Trophoblast cell (in vitro differentiated cells and primary cell): ENCODE data around the gene PALLD.

ENCODE experiments used
- DNase-seq, 2 donors: peaks; one replicate each; pipeline ENCODE4 v3.0.0-alpha.2; 2016
- H2AFZ ChIP-seq: 2 replicates; pipeline ENCODE4 v1.6.1; 2013; ENCODE audit warnings: low read length, moderate library complexity, mild to moderate bottlenecking; ENCODE audit not compliant: insufficient read depth, poor library complexity
- H2AK5ac ChIP-seq: 2 replicates; pipeline ENCODE4 v1.6.1; 2013; ENCODE audit warnings: mild to moderate bottlenecking, low read length
- H2BK120ac ChIP-seq: 2 replicates; pipeline ENCODE4 v1.6.1; 2013; ENCODE audit warnings: low read length, mild to moderate bottlenecking, moderate library complexity; ENCODE audit not compliant: insufficient read depth, poor library complexity
- H2BK12ac ChIP-seq: 2 replicates; pipeline ENCODE4 v1.6.1; 2013; ENCODE audit warnings: mild to moderate bottlenecking, low read length, moderate library complexity
- H2BK5ac ChIP-seq: 2 replicates; pipeline ENCODE4 v1.6.1; 2013; ENCODE audit warnings: low read length, low read depth, moderate library complexity, mild to moderate bottlenecking; ENCODE audit not compliant: poor library complexity
- H3K14ac ChIP-seq: 2 replicates; pipeline ENCODE4 v1.6.1; 2013; ENCODE audit warnings: mild to moderate bottlenecking, low read length
- H3K18ac ChIP-seq: 2 replicates; pipeline ENCODE4 v1.6.1; 2013; ENCODE audit warnings: mild to moderate bottlenecking, low read length
- H3K23ac ChIP-seq: 2 replicates; pipeline ENCODE4 v1.6.1; 2013; ENCODE audit warnings: low read length
- H3K27ac ChIP-seq: 2 replicates; pipeline ENCODE4 v1.5.1; 2013; ENCODE audit warnings: low read depth, mild to moderate bottlenecking, inconsistent platforms, low read length, moderate library complexity
- H3K27me3 ChIP-seq: 2 replicates; pipeline ENCODE4 v1.6.1; 2013; ENCODE audit warnings: inconsistent platforms, mild to moderate bottlenecking, low read length, moderate library complexity; ENCODE audit not compliant: insufficient read depth
- H3K36me3 ChIP-seq, 2 experiments: 1 replicate in 1 of 2; 2 replicates in 1 of 2; pipeline ENCODE4 v1.6.1; 2013; ENCODE audit warnings: low read length in 2 of 2, mild to moderate bottlenecking in 2 of 2, moderate library complexity in 1 of 2; ENCODE audit not compliant: insufficient read depth in 2 of 2, control insufficient read depth in 1 of 2
- H3K4ac ChIP-seq: 2 replicates; pipeline ENCODE4 v1.6.1; 2013; ENCODE audit warnings: low read depth, mild to moderate bottlenecking, low read length, moderate library complexity
- H3K4me1 ChIP-seq, 2 experiments: 1 replicate in 1 of 2; 2 replicates in 1 of 2; pipeline ENCODE4 v1.6.1; 2013; ENCODE audit warnings: low read length in 2 of 2, mild to moderate bottlenecking in 2 of 2, moderate library complexity in 1 of 2; ENCODE audit not compliant: insufficient read depth in 2 of 2, control insufficient read depth in 1 of 2
- H3K4me2 ChIP-seq: 2 replicates; pipeline ENCODE4 v1.6.1; 2013; ENCODE audit warnings: inconsistent platforms, mild to moderate bottlenecking, low read length, moderate library complexity
- H3K4me3 ChIP-seq: 2 replicates; pipeline ENCODE4 v1.5.1; 2013; ENCODE audit warnings: mild to moderate bottlenecking, low read depth, low read length, inconsistent platforms
- H3K79me1 ChIP-seq: one replicate; pipeline ENCODE4 v1.6.1; 2013; ENCODE audit warnings: low read length
- H3K79me2 ChIP-seq: 2 replicates; pipeline ENCODE4 v1.6.1; 2013; ENCODE audit warnings: low read length, mild to moderate bottlenecking; ENCODE audit not compliant: control insufficient read depth, insufficient read depth, poor library complexity
- H3K9ac ChIP-seq: 2 replicates; pipeline ENCODE4 v1.6.1; 2013; ENCODE audit warnings: mild to moderate bottlenecking, low read length
- H3K9me3 ChIP-seq: 2 replicates; pipeline ENCODE4 v1.6.1; 2013; ENCODE audit warnings: low read depth, mild to moderate bottlenecking, control low read depth, inconsistent platforms, low read length; ENCODE audit not compliant: insufficient read depth
- H4K12ac ChIP-seq: 2 replicates; pipeline ENCODE4 v1.6.1; 2013; ENCODE audit warnings: low read depth, mild to moderate bottlenecking, low read length, moderate library complexity
- H4K8ac ChIP-seq: 2 replicates; pipeline ENCODE4 v1.6.1; 2013; ENCODE audit warnings: low read depth, mild to moderate bottlenecking, low read length, moderate library complexity
- H4K91ac ChIP-seq: one replicate; pipeline ENCODE4 v1.6.1; 2013; ENCODE audit warnings: low read depth, mild to moderate bottlenecking, low read length, moderate library complexity
- WGBS: extraction: QIAGEN DNeasy Blood & Tissue Kit; methylation state at CpG from one replicate; pipeline ENCODE4 v1.1.7; 2013; ENCODE audit warnings: missing lambda C conversion rate; ENCODE audit not compliant: insufficient read length, insufficient coverage; ENCODE audit errors: extremely low coverage; 5-methylcytosine and 5-hydroxymethylcytosine counted together

The PALLD gene

DNA sequence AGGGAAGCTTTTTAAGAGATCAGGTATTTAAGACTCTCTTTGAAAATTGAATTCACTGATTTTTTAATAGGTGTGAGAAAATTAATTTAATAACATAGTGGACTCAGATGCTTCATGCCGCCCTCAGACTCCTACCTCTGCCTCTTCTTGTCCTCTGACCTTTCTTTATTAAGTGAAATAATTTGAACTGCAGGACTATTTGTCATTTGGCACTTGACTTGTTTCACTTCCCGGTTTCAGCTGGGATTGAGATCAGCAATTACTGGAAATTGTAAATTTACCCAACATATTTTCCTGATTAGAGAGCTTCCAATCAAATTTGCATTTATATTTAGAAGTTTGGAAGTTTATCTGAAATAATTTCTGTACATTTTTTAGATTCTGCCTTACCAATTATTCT is 396.4 kb downstream of the PALLD start:
- H3K79me1 ChIP-seq = peaks cover 2% of the 10 kb centered on the region
- no peak overlapping the region for H2AK5ac ChIP-seq
- no peaks in the 10 kb centered on the region for H3K27me3 ChIP-seq
- H3K23ac ChIP-seq = no peak overlapping the region
- no peaks in the 10 kb centered on the region for H3K9me3 ChIP-seq
- H3K4me1 ChIP-seq = no peaks in the 10 kb centered on the region
- no peak overlapping the region for H3K14ac ChIP-seq
- no peak overlapping the region for H2BK120ac ChIP-seq
- H3K36me3 ChIP-seq = peaks cover 25 to 48% of the 10 kb centered on the region in 2 experiments
- no peak overlapping the region for H3K4ac ChIP-seq
- no peak for DNase-seq
- no peak overlapping the region for H3K27ac ChIP-seq
- H4K91ac ChIP-seq = no peak overlapping the region
- no peak overlapping the region for H3K9ac ChIP-seq
- H4K8ac ChIP-seq = no peak overlapping the region
- no peak overlapping the region for H3K18ac ChIP-seq
- H4K12ac ChIP-seq = no peak overlapping the region
- H2BK12ac ChIP-seq = no peak overlapping the region
- H2BK5ac ChIP-seq = no peak overlapping the region
- no peak overlapping the region for H2AFZ ChIP-seq
- no peak overlapping the region for H3K4me2 ChIP-seq
- H3K79me2 ChIP-seq = no peaks in the 10 kb centered on the region
- WGBS = no CpG with 5 or more reads among the region's 2 CpGs
- no peak overlapping the region for H3K4me3 ChIP-seq

GRCh38 chr4:168893807-168894206 is 397.0 kb downstream of the PALLD start:
- Histone ChIP-seq H3K4ac (no peak overlapping the region), H3K4me1 (no peaks in the 10 kb centered on the region), H4K91ac (no peak overlapping the region), H3K4me2 (no peak overlapping the region), H3K23ac (no peak overlapping the region), H3K18ac (no peak overlapping the region), H3K79me2 (no peaks in the 10 kb centered on the region), H2BK5ac (no peak overlapping the region), H4K8ac (no peak overlapping the region), H3K79me1 (no peaks in the 10 kb centered on the region), H3K9ac (peak overlapping the region; percentile 68), H3K4me3 (no peak overlapping the region), H2AK5ac (no peak overlapping the region), H3K27me3 (no peaks in the 10 kb centered on the region), H3K36me3 (peaks cover 25 to 50% of the 10 kb centered on the region in 2 experiments), H2AFZ (no peak overlapping the region), H3K27ac (no peak overlapping the region), H2BK12ac (no peak overlapping the region), H4K12ac (no peak overlapping the region), H3K14ac (no peak overlapping the region), H3K9me3 (no peaks in the 10 kb centered on the region), H2BK120ac (no peak overlapping the region)
- no peak for DNase-seq
- no CpG with 5 or more reads among the region's 3 CpGs for WGBS

GRCh38 chr4:168900080-168900479 is 403.2 kb downstream of the PALLD start:
- Histone ChIP-seq H4K8ac (no peak overlapping the region), H4K12ac (no peak overlapping the region), H3K4me1 (no peaks in the 10 kb centered on the region), H3K79me2 (no peaks in the 10 kb centered on the region), H2AK5ac (no peak overlapping the region), H3K9ac (no peak overlapping the region), H3K27ac (no peak overlapping the region), H3K4me2 (no peak overlapping the region), H3K4ac (no peak overlapping the region), H2AFZ (no peak overlapping the region), H4K91ac (no peak overlapping the region), H3K36me3 (peaks cover 33 to 50% of the 10 kb centered on the region in 2 experiments), H3K27me3 (no peaks in the 10 kb centered on the region), H3K4me3 (no peak overlapping the region), H3K14ac (no peak overlapping the region), H3K23ac (no peak overlapping the region), H3K79me1 (no peaks in the 10 kb centered on the region), H3K9me3 (no peaks in the 10 kb centered on the region), H2BK12ac (no peak overlapping the region), H3K18ac (no peak overlapping the region), H2BK5ac (no peak overlapping the region), H2BK120ac (no peak overlapping the region)
- no peak for DNase-seq
- WGBS = no CpG with 5 or more reads among the region's 2 CpGs

DNA sequence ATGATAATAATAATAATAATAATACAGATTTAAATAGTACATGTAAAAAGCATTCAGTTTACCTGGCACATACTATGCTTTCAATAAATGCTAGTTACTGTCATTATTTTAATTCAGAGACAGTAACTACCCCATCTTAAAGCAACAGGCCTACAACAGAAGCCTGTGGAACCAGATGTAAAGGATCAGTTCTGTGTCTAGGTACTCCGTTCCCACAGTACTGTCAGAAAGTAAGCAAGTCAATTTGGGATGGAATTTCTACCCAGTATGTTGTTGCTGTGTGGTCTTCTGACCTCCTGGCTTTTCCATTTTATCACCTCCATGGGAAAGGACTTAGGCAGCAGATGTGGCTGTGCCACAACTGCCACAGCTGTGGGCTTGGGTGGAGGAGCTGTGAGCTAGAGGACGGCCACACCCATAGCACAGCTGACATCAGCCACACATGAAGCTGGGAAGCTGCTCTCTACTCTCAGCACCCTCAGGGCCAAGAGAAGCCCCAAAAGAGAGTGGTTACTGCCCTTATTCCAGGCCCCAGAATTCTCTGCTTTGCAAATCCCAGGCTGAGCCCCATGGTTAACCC is 410.4 kb downstream of the PALLD start:
- peaks cover 3 to 5% of the 10 kb centered on the region in 2 experiments for H3K4me1 ChIP-seq
- no peak overlapping the region for H3K9ac ChIP-seq
- H3K27ac ChIP-seq = peak overlapping the region; percentile 26
- no peak for DNase-seq
- H3K18ac ChIP-seq = peak overlapping the region; percentile 1
- no peaks in the 10 kb centered on the region for H3K9me3 ChIP-seq
- H4K8ac ChIP-seq = no peak overlapping the region
- H2AFZ ChIP-seq = no peak overlapping the region
- no peak overlapping the region for H3K4me2 ChIP-seq
- whole genome bisulfite sequencing = no CpG with 5 or more reads among the region's 2 CpGs
- H3K4me3 ChIP-seq = no peak overlapping the region
- no peak overlapping the region for H3K4ac ChIP-seq
- peaks cover 19 to 32% of the 10 kb centered on the region in 2 experiments for H3K36me3 ChIP-seq
- no peak overlapping the region for H2BK120ac ChIP-seq
- no peaks in the 10 kb centered on the region for H3K79me2 ChIP-seq
- no peaks in the 10 kb centered on the region for H3K27me3 ChIP-seq
- no peak overlapping the region for H3K23ac ChIP-seq
- no peak overlapping the region for H2BK12ac ChIP-seq
- H3K79me1 ChIP-seq = no peaks in the 10 kb centered on the region
- no peak overlapping the region for H4K12ac ChIP-seq
- no peak overlapping the region for H3K14ac ChIP-seq
- H2AK5ac ChIP-seq = no peak overlapping the region
- H2BK5ac ChIP-seq = no peak overlapping the region
- H4K91ac ChIP-seq = no peak overlapping the region
